Measurements from ENCODE around the gene PNMA5.
A peak's percentile ranks its signal among the peaks of the same experiment; 100 is the strongest.
"Not testable (repeated sequence)": the region's sequence is repeated elsewhere in the genome, so short reads cannot be mapped to it uniquely, and the experiment has no call there.

The PNMA5 gene

GRCh38 chrX:152993933-152994332 lies at the start of gene PNMA5:
Gene PNMA5 (minus strand): TSS chrX:152994116. CDS start chrX:152991598, 2,518 bp downstream.
- no peak within 1 kb of the TSS for H3K4me3 ChIP-seq (ENCODE audit: low read depth, low read length)
- no peak for TF ChIP-seq CTCF (IDR thresholded peaks at IDR 0.05; ENCODE audit: borderline replicate concordance, insufficient read depth, low read depth, low read length)

- TF ChIP-seq CTCF (IDR thresholded peaks at IDR 0.05; ENCODE audit: borderline replicate concordance, insufficient read depth, low read depth, low read length): peak; percentile 85
- peak overlapping the region; percentile 32 for H3K4me3 ChIP-seq (ENCODE audit: low read depth, low read length)
Measured at GRCh38 chrX:153032397-153033118, 38.6 kb upstream of the PNMA5 start.

- TF ChIP-seq CTCF (IDR thresholded peaks at IDR 0.05; ENCODE audit: borderline replicate concordance, insufficient read depth, low read depth, low read length): no peak
- no peak overlapping the region for H3K4me3 ChIP-seq (ENCODE audit: low read depth, low read length)
Measured at GRCh38 chrX:153030801-153031200, 36.9 kb upstream of the PNMA5 start.

GRCh38 chrX:153029875-153030274 lies 36.0 kb upstream of the PNMA5 start:
- no peak overlapping the region for H3K4me3 ChIP-seq (ENCODE audit: low read depth, low read length)
- TF ChIP-seq CTCF (IDR thresholded peaks at IDR 0.05; ENCODE audit: borderline replicate concordance, insufficient read depth, low read depth, low read length): no peak

- TF ChIP-seq CTCF (IDR thresholded peaks at IDR 0.05; ENCODE audit: borderline replicate concordance, insufficient read depth, low read depth, low read length): no peak
- H3K4me3 ChIP-seq (ENCODE audit: low read depth, low read length): no peak overlapping the region
Measured at GRCh38 chrX:153029162-153029561, 35.2 kb upstream of the PNMA5 start.

- not testable (repeated sequence) for H3K4me3 ChIP-seq (ENCODE audit: low read depth, low read length)
Measured at GRCh38 chrX:153028487-153028886, 34.6 kb upstream of the PNMA5 start.

- H3K4me3 ChIP-seq (ENCODE audit: low read depth, low read length): not testable (repeated sequence)
Measured at GRCh38 chrX:153026501-153026900, 32.6 kb upstream of the PNMA5 start.

GRCh38 chrX:153019166-153019565 lies 25.2 kb upstream of the PNMA5 start:
- no peak overlapping the region for H3K4me3 ChIP-seq (ENCODE audit: low read depth, low read length)
- no peak for TF ChIP-seq CTCF (IDR thresholded peaks at IDR 0.05; ENCODE audit: borderline replicate concordance, insufficient read depth, low read depth, low read length)

- not testable (repeated sequence) for H3K4me3 ChIP-seq (ENCODE audit: low read depth, low read length)
Measured at GRCh38 chrX:153017174-153017573, 23.3 kb upstream of the PNMA5 start.

Measured in GM12875 (cell line).